ENCODE results near the gene PIK3C2B.
A peak's percentile ranks its signal among the peaks of the same experiment; 100 is the strongest.

PIK3C2B gene

DNA sequence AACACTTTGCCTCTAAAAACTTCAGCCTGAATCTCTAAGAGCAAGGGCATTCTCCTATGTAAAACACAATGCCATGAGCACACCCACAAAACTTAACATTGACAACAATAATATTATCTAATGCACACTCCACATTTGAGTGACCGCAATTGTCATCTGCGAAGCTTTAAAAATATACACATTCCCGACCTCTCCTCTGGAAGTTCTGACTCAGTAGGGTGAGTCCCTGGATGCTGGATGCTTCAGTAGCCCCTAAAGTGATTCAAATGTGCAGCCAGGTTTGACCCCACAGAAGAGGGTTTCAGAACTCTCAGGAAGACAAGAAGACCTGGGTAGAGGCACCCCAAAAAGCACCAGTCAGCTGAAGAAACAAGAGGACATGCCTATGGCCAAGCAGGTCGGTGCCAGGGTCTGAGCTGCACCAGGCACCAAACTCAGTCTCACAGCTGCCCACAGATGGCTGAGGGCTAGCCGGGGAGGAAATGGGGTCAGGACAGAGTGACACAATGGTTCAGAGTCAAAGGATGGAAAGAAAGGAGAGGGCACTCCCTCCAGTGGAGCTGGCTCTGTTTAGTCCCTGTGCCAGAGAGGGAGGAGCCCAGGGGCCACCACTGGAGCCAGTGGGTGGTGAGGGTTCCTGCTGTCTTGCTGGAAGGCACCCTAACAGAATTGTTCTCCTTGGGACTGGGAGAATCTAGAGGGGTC lies 17.4 kb downstream of the PIK3C2B start:
- DNase-seq = no peak

DNA sequence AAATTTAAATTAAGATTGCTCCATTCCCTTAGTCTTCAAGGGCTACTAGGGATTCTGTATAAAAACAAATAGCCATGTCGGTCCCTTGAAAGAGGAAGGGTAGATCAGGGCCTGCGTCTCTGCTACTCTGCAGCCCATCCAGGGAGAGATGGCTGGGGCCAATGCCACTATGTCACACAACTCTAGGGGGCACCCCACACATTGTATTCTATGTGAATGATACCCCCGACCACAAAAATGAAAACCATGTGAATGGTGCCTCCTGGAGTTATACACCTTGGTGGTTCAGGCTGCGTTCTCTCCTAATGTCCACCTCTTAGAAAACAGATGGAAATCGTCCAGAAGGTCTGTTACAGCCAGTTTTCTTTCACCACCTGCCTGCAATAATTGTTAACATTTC lies 18.0 kb downstream of the PIK3C2B start:
- DNase-seq = peak; percentile 15

GRCh38 chr1:204475656-204476432 lies 18.8 kb downstream of the PIK3C2B start:
- DNase-seq = no peak

DNA sequence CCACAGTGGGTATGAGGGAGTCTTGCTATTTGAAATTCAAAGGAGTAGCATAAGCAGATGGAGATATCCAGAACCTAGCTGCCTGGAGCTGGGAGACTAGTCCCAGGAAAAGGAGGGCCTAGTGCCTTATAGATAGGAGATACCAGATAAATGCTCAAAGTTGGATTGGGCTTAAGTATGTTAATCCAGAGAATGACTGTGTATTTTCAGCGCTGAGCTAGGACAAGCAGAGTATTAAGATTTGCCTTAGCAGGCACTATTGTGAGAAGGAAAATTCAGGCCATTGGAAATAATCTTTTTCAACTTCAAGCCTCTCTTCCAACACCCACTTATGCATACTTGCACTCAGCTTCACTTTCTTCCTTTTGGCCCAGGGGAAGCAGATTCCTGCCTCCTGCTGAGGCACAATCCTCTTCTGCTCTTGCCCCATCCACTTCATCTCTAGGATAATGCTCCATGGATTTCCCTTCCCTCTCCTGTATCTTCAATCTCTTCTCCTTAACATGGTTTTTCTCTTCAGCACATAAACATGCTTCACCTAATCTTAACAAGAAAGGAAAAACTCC lies 21.1 kb downstream of the PIK3C2B start:
- no peak for DNase-seq

- DNase-seq = no peak
These were observed 21.9 kb downstream of the PIK3C2B start for GRCh38 chr1:204472660-204473059.

DNA sequence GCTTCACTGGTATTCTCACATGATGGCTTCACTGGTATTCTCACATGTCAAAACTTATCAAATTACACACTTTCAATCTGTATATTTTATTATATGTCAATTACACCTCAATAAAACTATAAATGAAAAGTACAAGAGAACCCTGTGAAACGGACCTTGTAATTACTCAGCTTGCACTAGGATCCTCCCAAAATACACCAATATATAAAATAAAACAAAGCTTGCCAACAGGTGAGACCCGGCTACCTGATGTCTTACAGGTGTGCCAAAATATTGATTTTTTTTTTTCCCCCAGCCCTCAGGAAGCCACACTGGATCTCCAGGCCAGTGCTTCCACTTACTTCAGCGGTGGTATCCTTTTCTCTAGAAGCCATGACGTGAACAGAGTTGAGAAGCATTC lies 22.9 kb downstream of the PIK3C2B start:
- DNase-seq = no peak

GRCh38 chr1:204469304-204469703 lies 25.3 kb downstream of the PIK3C2B start:
- no peak for DNase-seq

GRCh38 chr1:204468766-204469302 lies 25.8 kb downstream of the PIK3C2B start:
- DNase-seq = no peak

DNA sequence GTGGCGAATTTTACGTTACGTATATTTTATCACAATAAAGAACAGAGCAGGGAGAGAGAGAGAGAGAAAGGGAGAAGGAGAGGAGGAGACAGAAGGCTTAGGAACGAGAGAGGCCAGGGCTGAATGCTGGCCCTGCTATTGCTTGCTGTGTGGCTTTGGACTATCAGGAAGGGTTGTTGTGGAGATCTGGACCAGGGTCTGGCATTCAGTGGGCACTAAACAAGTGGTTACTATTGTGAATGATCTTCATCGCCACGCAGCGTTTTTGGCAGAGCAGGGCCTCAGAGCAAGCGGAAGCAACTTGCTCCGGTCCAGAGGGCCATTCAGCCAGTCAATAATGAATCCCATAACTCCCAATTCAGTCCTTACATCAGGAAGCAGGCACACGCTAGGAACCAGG lies 26.4 kb downstream of the PIK3C2B start:
- DNase-seq = no peak

DNA sequence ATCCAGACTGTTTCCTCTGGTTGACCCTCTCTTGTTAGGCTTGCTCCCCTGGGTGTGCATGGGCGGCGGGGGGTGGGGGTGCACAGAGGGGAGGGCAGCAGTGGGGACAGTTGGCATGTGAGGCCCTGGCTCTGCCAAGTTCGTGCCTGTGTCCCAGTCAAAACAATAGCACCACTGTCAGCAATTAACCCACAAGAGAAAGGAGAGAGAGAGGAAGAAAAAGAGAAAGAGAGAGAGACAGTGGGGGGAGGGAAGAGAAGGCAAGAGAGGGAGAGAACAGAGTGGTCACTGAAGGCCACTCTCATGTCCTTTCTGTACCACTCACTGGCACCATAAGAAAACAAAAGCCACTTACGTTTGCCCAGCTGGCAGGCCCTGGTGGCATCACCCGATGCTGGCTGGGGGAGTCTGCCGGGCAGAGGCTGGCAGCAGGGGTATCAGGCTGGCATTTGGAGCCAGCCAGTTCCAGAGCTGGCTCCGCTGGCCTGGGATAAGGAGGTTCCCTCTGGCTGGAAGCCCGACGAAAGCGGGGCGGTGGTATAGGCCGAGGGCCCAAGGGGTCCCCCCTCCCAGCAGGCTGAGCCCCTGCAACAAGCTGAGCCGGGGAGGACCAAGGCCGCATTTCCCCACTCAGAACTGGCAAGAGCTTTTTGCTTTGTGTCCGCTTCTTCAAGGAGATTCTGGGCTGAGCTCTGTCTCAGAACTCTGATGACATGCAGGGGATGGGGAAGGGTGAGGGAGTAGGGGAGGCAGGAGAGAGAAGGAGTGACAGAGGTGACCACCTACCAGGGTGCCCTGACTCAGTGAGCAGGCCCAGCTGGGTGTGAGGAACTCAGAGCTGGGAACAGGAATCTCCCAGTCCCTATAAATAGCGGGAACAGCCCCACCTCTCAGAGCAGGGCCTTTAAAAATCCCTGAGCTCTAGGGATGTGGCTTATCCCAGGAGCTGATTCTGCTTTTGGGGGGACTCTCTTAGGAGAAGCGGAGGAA lies 27.9 kb downstream of the PIK3C2B start:
- DNase-seq = no peak

DNA sequence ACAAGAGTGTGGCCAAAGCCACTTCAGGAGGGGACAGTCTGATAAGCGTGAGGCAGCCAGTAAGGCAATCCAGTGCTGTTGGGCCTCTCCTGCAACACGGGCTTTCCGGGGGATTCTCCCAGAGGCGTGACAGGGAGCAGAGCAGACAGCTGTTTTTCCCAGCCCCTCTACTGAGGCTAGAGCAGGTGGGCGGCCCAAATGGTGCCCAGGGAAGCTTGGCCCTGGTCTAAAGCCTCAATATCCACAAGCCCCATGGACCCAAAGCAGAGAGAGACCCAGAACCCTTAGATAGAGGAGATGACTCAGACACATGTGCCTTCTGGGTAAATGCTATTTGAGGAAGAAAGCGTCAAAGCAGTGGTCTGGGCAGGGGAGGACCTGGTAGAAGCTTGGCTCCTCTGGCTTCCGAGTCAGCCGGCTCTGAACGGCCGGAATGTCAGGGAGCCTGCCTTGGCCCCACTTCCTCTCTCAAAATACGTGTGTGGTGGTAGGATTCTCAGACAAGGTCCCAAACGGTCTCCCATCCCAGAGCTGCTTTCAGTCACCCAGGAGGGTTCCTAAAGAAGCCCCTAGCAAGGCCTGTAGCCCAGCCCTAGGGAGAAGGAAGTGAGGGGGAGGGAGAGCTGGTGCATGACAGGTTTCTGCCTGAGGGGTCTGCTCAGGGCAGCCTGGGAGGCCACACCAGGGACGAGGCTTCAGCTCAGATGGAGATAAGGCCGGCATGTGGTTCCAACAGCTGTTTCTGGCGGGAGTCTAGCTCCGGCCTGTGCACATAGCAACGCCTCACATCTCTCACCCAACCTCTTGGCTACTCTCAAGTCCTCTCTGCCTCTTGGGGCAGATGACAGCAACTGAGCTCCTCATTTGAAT lies 28.8 kb downstream of the PIK3C2B start:
- DNase-seq = peak; percentile 90

DNA sequence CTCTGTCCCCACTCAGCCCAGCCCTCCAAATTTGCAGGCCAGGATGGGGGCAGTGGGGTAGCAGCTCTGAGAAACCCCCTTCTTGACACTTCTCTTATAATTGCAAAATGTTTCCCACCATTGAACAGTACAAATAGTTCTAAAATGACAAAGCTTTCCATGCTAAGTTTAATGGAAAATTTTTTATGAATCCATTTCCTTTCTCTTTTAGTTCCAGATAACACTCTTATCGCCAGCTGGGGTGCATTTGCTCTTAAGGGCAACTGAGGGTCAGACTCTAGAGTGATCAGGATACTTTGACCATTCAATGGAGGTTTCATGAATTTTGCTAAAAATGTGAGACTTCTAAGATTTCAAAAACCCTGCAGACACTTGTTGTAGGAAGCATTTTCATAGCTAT lies 29.9 kb downstream of the PIK3C2B start:
- DNase-seq = no peak

- DNase-seq = no peak
These were observed 30.4 kb downstream of the PIK3C2B start for GRCh38 chr1:204464187-204464631.

DNA sequence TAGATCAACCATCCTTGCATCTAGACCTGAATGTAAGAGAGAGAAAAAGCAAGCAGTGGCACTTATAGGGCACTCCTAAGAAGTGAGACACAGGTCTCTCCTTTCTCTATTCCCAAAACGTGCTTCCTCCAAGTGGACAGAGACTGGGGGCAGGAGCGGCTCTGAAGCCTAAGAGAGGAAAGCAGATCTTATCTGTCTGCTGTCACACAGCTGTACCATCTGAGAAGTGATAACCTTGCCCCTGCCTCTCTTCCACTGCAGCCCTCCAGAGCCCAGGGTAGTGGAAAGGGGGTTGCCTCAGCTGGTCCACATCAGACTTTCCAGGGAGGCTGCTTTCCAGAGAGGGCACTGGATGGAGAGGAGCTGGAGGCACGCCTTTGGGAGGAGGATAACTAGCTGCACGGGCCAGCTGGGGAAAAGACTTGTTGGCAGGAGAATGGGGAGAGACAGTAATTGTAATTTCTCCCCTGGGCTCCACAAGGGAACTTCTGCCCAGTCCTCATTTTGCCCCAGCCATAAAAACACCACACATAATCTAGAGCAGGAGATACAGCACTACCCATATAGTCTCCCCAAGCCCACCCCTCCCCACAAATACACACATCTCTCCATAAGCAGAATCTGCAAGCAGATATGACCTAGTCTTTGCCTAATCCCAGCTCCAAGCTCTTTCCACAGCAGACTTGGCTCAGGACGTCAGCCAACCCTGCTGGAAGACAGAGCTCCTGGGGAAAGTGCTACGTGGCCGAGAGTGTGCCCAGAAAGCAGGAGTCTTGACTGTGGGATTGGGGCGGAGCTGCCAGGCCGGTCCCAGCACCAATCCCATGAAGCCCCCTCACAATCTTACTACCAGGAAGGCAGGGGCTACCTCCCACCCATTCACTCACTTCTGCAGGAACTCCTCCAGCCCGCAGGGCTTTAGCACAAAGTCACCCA lies 31.2 kb downstream of the PIK3C2B start:
- DNase-seq = no peak

GRCh38 chr1:204462229-204462561 lies 32.4 kb downstream of the PIK3C2B start:
- no peak for DNase-seq

- peak; percentile 62 for DNase-seq
These were observed 33.0 kb downstream of the PIK3C2B start for GRCh38 chr1:204461331-204462228.

- DNase-seq = no peak
These were observed 34.3 kb downstream of the PIK3C2B start for GRCh38 chr1:204460346-204460745.

DNA sequence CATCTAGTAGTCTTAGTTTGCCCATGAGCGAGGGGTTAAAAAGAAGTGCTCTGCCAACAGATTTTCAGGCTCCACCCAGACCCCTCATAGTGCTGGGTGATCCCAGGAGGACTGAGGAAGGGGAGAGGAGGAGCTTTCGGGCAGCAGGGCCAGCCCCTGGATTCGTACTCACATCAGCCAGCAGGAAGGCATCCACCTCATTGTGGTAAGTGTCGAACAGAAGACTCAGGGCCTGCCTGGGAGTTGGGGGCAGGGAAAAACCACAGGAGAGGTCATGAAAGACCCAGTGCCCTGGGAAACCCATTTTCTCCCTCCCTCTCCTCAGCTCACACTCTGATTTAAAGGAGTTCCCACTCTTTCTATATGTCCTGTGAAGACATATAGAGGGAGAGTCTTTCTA lies 34.9 kb downstream of the PIK3C2B start:
- no peak for DNase-seq

DNA sequence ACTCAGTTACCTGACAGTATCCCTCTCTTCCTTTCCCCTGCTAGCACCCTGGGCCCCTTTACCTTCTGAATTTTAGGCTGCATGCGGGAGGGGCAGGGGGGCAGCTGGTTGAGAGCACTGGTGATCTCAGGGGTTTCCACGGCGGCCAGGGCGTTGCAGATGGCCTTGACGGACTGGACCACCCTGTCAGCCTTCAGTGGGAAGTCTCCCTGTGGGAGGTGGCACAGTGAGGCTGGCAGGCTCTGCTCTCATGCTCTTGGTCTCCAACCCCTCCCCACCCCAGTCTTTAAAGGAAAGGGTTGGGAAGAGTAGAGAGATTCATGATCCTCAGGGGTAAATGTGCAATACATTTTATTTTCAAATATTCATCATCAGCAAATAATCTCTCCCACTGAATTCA lies 36.9 kb downstream of the PIK3C2B start:
- DNase-seq = no peak

All from OCI-M1 (cell line).